Natural killer cell (primary cell): Measurements from ENCODE around the gene LYSET. TPM values are rescaled to one million over a fixed set of nuclear protein-coding genes. Genes with fewer than 3 reads are reported as not detected.

Experiments used
- ATAC-seq, 3 donors: fragments of 150-1000 bp in 2 of 3; fragments of 200-7000 bp in 1 of 3; cut with Tn5 transposase; 1 replicate in 1 of 3; 2 replicates in 2 of 3; pipeline ENCODE4 v1.10.0; 2021; ENCODE audit warnings: mild to moderate bottlenecking in 2 of 3, moderate library complexity in 2 of 3
- DNase-seq, 2 donors: peaks; one replicate each; pipeline versions ENCODE4 v3.0.0 to v3.0.0-alpha.2; 2013 to 2021; ENCODE audit warnings: mixed read lengths in 1 of 2
- H3K27ac ChIP-seq: one replicate; pipeline ENCODE4 v1.5.1; 2013; ENCODE audit warnings: mild to moderate bottlenecking, low read length
- H3K27me3 ChIP-seq: one replicate; pipeline ENCODE4 v1.6.1; 2013; ENCODE audit warnings: low read length; ENCODE audit not compliant: control insufficient read depth, insufficient read depth
- H3K36me3 ChIP-seq: one replicate; pipeline ENCODE4 v1.6.1; 2013; ENCODE audit warnings: low read length; ENCODE audit not compliant: control insufficient read depth, insufficient read depth
- H3K4me1 ChIP-seq: one replicate; pipeline ENCODE4 v1.6.1; 2013; ENCODE audit warnings: low read length; ENCODE audit not compliant: control insufficient read depth, insufficient read depth
- H3K4me3 ChIP-seq: one replicate; pipeline ENCODE4 v1.5.1; 2013; ENCODE audit warnings: low read length
- H3K9me3 ChIP-seq: one replicate; pipeline ENCODE4 v1.6.1; 2013; ENCODE audit warnings: low read length; ENCODE audit not compliant: control insufficient read depth, insufficient read depth
- H3K27ac Mint-ChIP-seq, 2 donors: one replicate each; pipeline ENCODE4 v1.8.0; 2022; ENCODE audit warnings: mild to moderate bottlenecking in 2 of 2, mixed read lengths in 2 of 2, moderate library complexity in 1 of 2
- H3K27me3 Mint-ChIP-seq, 2 donors: one replicate each; pipeline ENCODE4 v1.8.0; 2022; ENCODE audit warnings: low read depth in 2 of 2, mixed read lengths in 2 of 2
- H3K36me3 Mint-ChIP-seq: one replicate; pipeline ENCODE4 v1.8.0; 2022; ENCODE audit warnings: mixed read lengths
- H3K4me1 Mint-ChIP-seq, 2 donors: one replicate each; pipeline ENCODE4 v1.8.0; 2022; ENCODE audit warnings: mixed read lengths in 2 of 2
- H3K4me3 Mint-ChIP-seq: one replicate; pipeline ENCODE4 v1.8.0; 2022; ENCODE audit warnings: mild to moderate bottlenecking, moderate library complexity, mixed read lengths
- H3K9me3 Mint-ChIP-seq, 2 donors: one replicate each; pipeline ENCODE4 v1.8.0; 2022; ENCODE audit warnings: mixed read lengths in 2 of 2
- WGBS: methylation state at CpG from one replicate; pipeline ENCODE4 v1.1.7; 2013; ENCODE audit warnings: missing lambda C conversion rate; ENCODE audit not compliant: insufficient coverage; 5-methylcytosine and 5-hydroxymethylcytosine counted together
- intact Hi-C: fragments of 100-400 bp; cut with micrococcal nuclease; formaldehyde crosslinking; loops from one replicate; pipeline ENCODE4 v1.14.2; 2022
- total RNA-seq, 4 donors: library from RNA; stranded (reverse); fragments of 120-200 nt in 1 of 4; gene quantifications; one replicate each; pipeline versions ENCODE4 v1.2.3 to v1.2.4, GENCODE V29; 2013 to 2022
- TF ChIP-seq, protein P1 (sequence below): fragments of 200-600 bp; IDR thresholded peaks from one replicate; pipeline ENCODE4 v1.8.0; 2022; ENCODE audit warnings: antibody characterized with exemption

The LYSET gene
- total RNA-seq, 3 donors from 2014 or later (not counting 1 experiment from before 2014, with no cell fraction given), result 6.1 to 13.1 (median 9.0) TPM

DNA sequence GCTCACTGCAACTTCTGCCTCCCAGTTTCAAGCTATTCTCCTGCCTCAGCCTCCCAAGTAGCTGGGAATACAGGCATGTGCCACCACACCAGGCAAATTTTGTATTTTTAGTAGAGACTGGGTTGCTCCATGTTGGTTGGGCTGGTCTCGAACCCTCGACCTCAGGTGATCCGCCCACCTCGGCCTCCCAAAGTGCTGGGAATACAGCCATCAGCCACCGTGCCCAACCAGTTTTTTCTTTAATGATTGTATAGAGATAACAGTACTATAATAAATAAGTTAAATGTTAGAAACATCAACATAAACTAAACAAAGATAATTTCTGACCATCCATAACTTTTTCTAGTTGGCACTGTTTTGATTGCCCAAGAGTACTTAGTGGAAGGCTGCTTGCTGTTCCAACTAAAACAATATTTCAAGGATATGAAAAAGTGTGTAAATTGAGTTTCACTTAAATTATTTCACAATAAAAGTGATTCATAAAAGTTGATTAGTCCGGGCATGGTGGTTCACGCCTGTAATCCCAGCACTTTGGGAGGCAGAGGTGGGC, 16.1 kb downstream of the LYSET start:
- H3K27ac ChIP-seq, result no peak overlapping the region
- H3K9me3 ChIP-seq, result no peaks in the 10 kb centered on the region
- Mint-ChIP-seq H3K27me3 (no peaks in the 10 kb centered on the region), H3K9me3 (no peaks in the 10 kb centered on the region), H3K4me3 (no peak overlapping the region), H3K27ac (peak overlapping the region in 1 of 2 donors; percentile 62), H3K4me1 (peaks cover 15 to 23% of the 10 kb centered on the region in 2 donors), H3K36me3 (no peaks in the 10 kb centered on the region)
- intact Hi-C loops, result no loop called here
- WGBS, result 81% methylated on average over 2 of the region's 7 CpGs
- TF ChIP-seq, protein P1, sequence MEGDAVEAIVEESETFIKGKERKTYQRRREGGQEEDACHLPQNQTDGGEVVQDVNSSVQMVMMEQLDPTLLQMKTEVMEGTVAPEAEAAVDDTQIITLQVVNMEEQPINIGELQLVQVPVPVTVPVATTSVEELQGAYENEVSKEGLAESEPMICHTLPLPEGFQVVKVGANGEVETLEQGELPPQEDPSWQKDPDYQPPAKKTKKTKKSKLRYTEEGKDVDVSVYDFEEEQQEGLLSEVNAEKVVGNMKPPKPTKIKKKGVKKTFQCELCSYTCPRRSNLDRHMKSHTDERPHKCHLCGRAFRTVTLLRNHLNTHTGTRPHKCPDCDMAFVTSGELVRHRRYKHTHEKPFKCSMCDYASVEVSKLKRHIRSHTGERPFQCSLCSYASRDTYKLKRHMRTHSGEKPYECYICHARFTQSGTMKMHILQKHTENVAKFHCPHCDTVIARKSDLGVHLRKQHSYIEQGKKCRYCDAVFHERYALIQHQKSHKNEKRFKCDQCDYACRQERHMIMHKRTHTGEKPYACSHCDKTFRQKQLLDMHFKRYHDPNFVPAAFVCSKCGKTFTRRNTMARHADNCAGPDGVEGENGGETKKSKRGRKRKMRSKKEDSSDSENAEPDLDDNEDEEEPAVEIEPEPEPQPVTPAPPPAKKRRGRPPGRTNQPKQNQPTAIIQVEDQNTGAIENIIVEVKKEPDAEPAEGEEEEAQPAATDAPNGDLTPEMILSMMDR, result no peak
- ATAC-seq (no peak), DNase-seq (no peak)
- peaks cover 8% of the 10 kb centered on the region for H3K4me1 ChIP-seq
- H3K36me3 ChIP-seq, result peaks cover 7% of the 10 kb centered on the region
- no peak overlapping the region for H3K4me3 ChIP-seq
- H3K27me3 ChIP-seq, result no peaks in the 10 kb centered on the region

DNA sequence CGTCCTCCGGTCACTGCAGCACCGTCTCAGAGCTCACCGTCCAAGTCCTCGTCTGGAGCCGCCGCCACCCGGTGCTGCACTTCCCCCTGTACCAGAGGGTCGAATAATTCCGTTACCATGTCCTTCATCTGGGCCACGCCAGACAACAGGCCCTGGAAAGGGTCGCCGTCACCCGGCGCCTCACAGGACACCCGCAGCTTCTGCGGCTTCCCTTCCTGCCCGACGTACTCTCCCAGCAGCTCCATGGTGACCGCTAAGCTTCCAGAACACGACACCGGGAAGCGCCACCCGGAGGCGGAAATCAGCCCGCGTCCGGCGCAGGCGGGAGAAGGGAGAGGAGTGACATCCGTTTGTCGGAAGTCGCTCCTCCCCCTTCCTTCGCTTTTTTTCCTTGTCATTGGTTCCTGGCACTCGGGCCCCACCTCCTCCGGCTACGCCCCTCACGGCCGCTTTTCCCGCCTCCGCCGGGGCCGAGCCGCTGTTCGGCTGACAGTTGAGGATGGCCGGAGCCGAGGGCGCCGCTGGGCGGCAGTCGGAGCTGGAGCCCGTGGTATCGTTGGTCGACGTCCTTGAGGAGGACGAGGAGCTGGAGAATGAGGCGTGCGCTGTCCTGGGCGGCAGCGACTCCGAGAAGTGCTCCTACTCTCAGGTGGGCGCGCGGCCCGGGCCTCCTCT, 21.8 kb downstream of the LYSET start, which contains the start of the genes GON7 and UBR7:
Gene GON7 (minus strand): TSS at position 273 of the 675 bp plus-strand sequence. CDS start 28 bp downstream, at position 245.
Gene UBR7 (plus strand): TSS at position 464 of the 675 bp plus-strand sequence. CDS start 36 bp downstream, at position 500.
- under 1% methylated on average over 65 of the region's 65 CpGs for WGBS
- H3K27me3 Mint-ChIP-seq, result no peaks in the 10 kb centered on the region
- DNase-seq (peak; percentile 79 to 95), ATAC-seq (peak; percentile 95 to 98 (median 96))
- H3K4me3 Mint-ChIP-seq, result peak within 1 kb of the TSS; percentile 96
- H3K36me3 Mint-ChIP-seq, result no peaks in the 10 kb centered on the region
- Histone ChIP-seq H3K4me3 (peak within 1 kb of the TSS; percentile 86), H3K27me3 (no peaks in the 10 kb centered on the region), H3K36me3 (peaks cover 7% of the 10 kb centered on the region), H3K4me1 (peaks cover 20% of the 10 kb centered on the region), H3K27ac (peak within 1 kb of the TSS; percentile 69), H3K9me3 (no peaks in the 10 kb centered on the region)
- intact Hi-C loops, result loop anchor here (1.0 kb wide), 1 partner anchor 22 kb away; the partner anchor contains the start of gene LYSET
- TF ChIP-seq, protein P1, result peak; percentile 11
- H3K4me1 Mint-ChIP-seq, result peaks cover 27 to 43% of the 10 kb centered on the region in 2 donors
- H3K9me3 Mint-ChIP-seq, result no peaks in the 10 kb centered on the region
- H3K27ac Mint-ChIP-seq, result peak within 1 kb of the TSS; percentile 92 to 93

DNA sequence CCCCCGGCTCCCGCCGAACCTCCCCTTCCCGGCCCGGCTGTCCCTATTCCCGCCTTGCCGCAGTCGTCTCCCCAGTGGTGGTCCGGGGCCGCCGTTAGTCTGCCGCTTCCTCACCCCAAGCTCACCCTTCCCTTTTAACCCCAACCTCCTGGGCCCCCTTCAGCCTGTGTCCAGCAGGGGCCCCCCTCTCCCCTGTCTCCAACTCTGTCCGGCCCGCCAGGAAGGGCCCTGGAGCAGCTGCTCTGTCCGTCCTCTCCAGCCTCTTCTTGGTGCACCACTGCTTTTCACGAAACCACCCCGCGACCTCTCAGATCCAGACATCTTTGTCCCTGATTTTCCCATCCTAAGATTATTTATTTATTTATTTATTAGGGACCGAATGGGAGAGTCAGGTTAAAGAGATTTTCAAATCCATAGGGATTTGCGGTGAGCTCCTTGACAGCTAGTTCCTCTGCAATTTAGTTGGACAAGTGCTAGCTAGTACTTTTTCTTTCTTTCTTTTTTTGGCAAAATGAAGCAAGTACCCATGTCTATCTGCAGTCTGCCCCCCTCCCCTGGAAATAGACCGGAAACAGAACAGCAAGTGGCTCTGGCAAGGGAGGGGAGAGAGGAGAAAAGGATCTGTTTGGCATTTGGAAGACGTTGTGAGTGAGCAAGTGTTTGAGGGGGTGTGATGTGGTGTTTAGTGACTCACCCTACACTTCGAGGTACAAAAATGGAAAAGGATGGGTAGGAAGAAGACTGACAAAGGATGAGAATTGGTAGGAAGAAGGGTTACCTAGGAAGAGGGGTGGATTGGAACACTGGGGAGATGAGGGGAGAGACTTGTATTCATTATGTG, 22.6 kb downstream of the LYSET start:
- TF ChIP-seq, protein P1, result no peak
- peaks cover 27 to 43% of the 10 kb centered on the region in 2 donors for H3K4me1 Mint-ChIP-seq
- H3K27ac Mint-ChIP-seq, result peak overlapping the region; percentile 92 to 93
- H3K4me3 Mint-ChIP-seq, result peak overlapping the region; percentile 96
- Histone ChIP-seq H3K27me3 (no peaks in the 10 kb centered on the region), H3K4me1 (peaks cover 20% of the 10 kb centered on the region), H3K27ac (peak overlapping the region; percentile 69), H3K9me3 (no peaks in the 10 kb centered on the region), H3K36me3 (peaks cover 12% of the 10 kb centered on the region), H3K4me3 (peak overlapping the region; percentile 86)
- no peaks in the 10 kb centered on the region for H3K36me3 Mint-ChIP-seq
- ATAC-seq (peak; percentile 14 to 40 (median 32)), DNase-seq (peak in 1 of 2 donors; percentile 48)
- H3K27me3 Mint-ChIP-seq, result no peaks in the 10 kb centered on the region
- intact Hi-C loops, result loop anchor here (1.0 kb wide), 1 partner anchor 22 kb away; the partner anchor contains the start of gene LYSET
- WGBS, result under 1% methylated on average over 22 of the region's 23 CpGs
- no peaks in the 10 kb centered on the region for H3K9me3 Mint-ChIP-seq
